Fibroblast of villous mesenchyme (primary cell): ENCODE data around the gene ZNF443. TPM values are rescaled to one million over a fixed set of nuclear protein-coding genes. Genes with fewer than 3 reads are reported as not detected.

Experiments used
- DNase-seq: peaks from one replicate; pipeline ENCODE4 v3.0.0-alpha.2; 2010; ENCODE audit warnings: low read depth
- H3K4me3 ChIP-seq: 2 replicates; pipeline ENCODE4 v1.5.1; 2011; ENCODE audit warnings: low read depth, mild to moderate bottlenecking, low read length
- CTCF ChIP-seq: IDR thresholded peaks from 2 replicates; pipeline ENCODE4 v1.5.1; 2012; ENCODE audit warnings: low read depth, mild to moderate bottlenecking, low read length; ENCODE audit not compliant: insufficient read depth
- total RNA-seq: library from RNA; depleted of rRNA; stranded (reverse); fragments of >200 nt; gene quantifications from 2 replicates; pipeline ENCODE4 v1.2.3, GENCODE V29; 2012

ZNF443 gene
- total RNA-seq, 1 donor: 3.5 TPM

- DNase-seq: no peak
- no peak for TF ChIP-seq CTCF
- no peak overlapping the region for H3K4me3 ChIP-seq
Observed at GRCh38 chr19:12380444-12380737, 60.4 kb downstream of the ZNF443 start.

- DNase-seq: no peak
- no peak for TF ChIP-seq CTCF
Observed at GRCh38 chr19:12379732-12380443, 60.9 kb downstream of the ZNF443 start.

More at GRCh38 chr19:12379732-12380443, 60.9 kb downstream of the ZNF443 start:
- no peak overlapping the region for H3K4me3 ChIP-seq

Other genes starting within 250 kb of the ZNF443 start
- 5.2 and 5.5 TPM in 2 replicates for gene ZNF44, start 146.1 kb downstream of the ZNF443 start, total RNA-seq
- 0.64 and 1.7 TPM in 2 replicates for gene ZNF563, start 107.4 kb downstream of the ZNF443 start, total RNA-seq
- 0.64 and 1.3 TPM in 2 replicates for gene ZNF442, start 75.3 kb downstream of the ZNF443 start, total RNA-seq
- 1.6 and 3.5 TPM in 2 replicates for gene ZNF799, start 39.8 kb downstream of the ZNF443 start, total RNA-seq
- 1.9 and 3.0 TPM in 2 replicates for gene ZNF709, start 43.8 kb upstream of the ZNF443 start, total RNA-seq
- gene ZNF564, start 110.5 kb upstream of the ZNF443 start, total RNA-seq: 6.0 and 6.4 TPM in 2 replicates
- gene ZNF490, start 169.8 kb upstream of the ZNF443 start, total RNA-seq: 5.2 and 7.8 TPM in 2 replicates
- gene ZNF791, start 169.9 kb upstream of the ZNF443 start, total RNA-seq: 17.4 and 20.3 TPM in 2 replicates
- 22.9 and 25.8 TPM in 2 replicates for gene MAN2B1, start 225.7 kb upstream of the ZNF443 start, total RNA-seq
- gene WDR83, start 225.8 kb upstream of the ZNF443 start, total RNA-seq: 6.8 and 7.3 TPM in 2 replicates
- 45.7 and 50.1 TPM in 2 replicates for gene DHPS, start 240.9 kb upstream of the ZNF443 start, total RNA-seq
- gene GNG14, start 247.0 kb upstream of the ZNF443 start, total RNA-seq: not detected in 2 replicates